T1000 (cell line): ENCODE data around the gene PBX1.

Experiments
- DNase-seq: peaks from one replicate; lab custom pipeline; 2025; ENCODE audit warnings: mixed read lengths; lab: John Stamatoyannopoulos, UW

PBX1 gene

GRCh38 chr1:164865385-164865784 is 306.4 kb downstream of the PBX1 start:
- no peak for DNase-seq

- DNase-seq, result no peak
These were observed 308.6 kb downstream of the PBX1 start for GRCh38 chr1:164867590-164867989.

GRCh38 chr1:164868990-164869389 is 310.0 kb downstream of the PBX1 start:
- DNase-seq, result no peak

- no peak for DNase-seq
These were observed 316.5 kb downstream of the PBX1 start for GRCh38 chr1:164875518-164875917.

GRCh38 chr1:164876398-164877116 is 317.6 kb downstream of the PBX1 start:
- no peak for DNase-seq

- no peak for DNase-seq
These were observed 321.2 kb downstream of the PBX1 start for GRCh38 chr1:164880199-164880598.

GRCh38 chr1:164880644-164881043 is 321.7 kb downstream of the PBX1 start:
- no peak for DNase-seq

- no peak for DNase-seq
These were observed 326.3 kb downstream of the PBX1 start for GRCh38 chr1:164885311-164885710.

- no peak for DNase-seq
These were observed 327.1 kb downstream of the PBX1 start for GRCh38 chr1:164886101-164886500.

- DNase-seq, result no peak
These were observed 332.6 kb downstream of the PBX1 start for GRCh38 chr1:164891615-164892014.

GRCh38 chr1:164895026-164895912 is 336.3 kb downstream of the PBX1 start:
- DNase-seq, result no peak

- DNase-seq, result no peak
These were observed 342.0 kb downstream of the PBX1 start for GRCh38 chr1:164901031-164901430.
